ENCODE measurements around the gene LETMD1.

Gene LETMD1

DNA sequence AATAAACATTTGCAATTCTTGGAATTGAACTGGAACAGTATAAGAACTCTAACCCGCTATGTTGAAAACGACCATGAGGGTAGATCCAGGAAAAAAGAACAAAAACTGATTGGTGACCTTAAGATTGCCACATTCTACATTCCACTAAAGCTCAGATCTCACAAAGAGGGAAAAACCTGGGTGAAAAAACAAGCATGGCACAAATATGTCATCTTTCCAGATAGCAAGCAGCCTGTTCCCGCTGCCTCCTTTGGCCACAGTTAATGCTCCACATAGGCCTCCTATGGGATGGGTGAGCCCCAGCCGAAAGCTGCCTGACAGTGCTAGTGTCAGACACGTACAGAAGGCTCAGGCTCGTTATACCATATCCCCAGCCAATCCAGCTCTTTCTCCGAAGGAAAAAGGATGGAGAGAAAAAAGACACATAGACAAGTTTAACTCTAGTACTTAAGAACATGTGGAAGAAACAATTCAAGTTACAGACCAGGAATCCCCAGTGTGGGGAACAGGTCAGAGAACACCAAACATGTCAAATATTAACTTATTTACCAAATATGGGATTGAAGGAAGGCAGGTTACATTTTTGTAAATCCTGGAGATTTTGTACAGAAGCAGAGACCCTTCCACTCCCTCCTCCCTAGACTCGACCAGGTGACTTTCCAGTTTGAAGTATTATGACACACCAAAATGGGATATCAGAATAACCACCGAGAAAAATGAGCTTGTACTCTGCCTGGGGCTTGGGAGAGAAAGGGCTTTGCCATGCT is 14.7 kb downstream of the LETMD1 start:
- Histone ChIP-seq H3K9me3 (ENCODE audit: insufficient read depth, low read length, severe bottlenecking) (no peaks in the 10 kb centered on the region), H2AFZ (ENCODE audit: low read depth, low read length) (no peak overlapping the region), H3K4me2 (ENCODE audit: insufficient read depth, low read length) (no peak overlapping the region), H3K9ac (ENCODE audit: low read depth, low read length) (no peak overlapping the region), H3K27me3 (ENCODE audit: insufficient read depth, low read length, poor library complexity) (no peaks in the 10 kb centered on the region), H3K79me2 (ENCODE audit: insufficient read depth, low read length) (no peaks in the 10 kb centered on the region), H3K27ac (ENCODE audit: low read length) (no peak overlapping the region), H3K4me3 (ENCODE audit: low read depth in 1 of 2, low read length in 2 of 2) (no peak overlapping the region), H4K20me1 (ENCODE audit: insufficient read depth, low read length) (0 out of 2 replicates have a peak, but pooled peaks cover 6% of the 10 kb centered on the region), H3K36me3 (ENCODE audit: insufficient read depth, low read length) (peaks cover 90% of the 10 kb centered on the region), H3K4me1 (ENCODE audit: insufficient read depth, low read length) (no peaks in the 10 kb centered on the region)
- no peak for ATAC-seq (ENCODE audit: insufficient read depth, low read depth)
- TF ChIP-seq EZH2 (IDR thresholded peaks at IDR 0.05; ENCODE audit: borderline replicate concordance, low read depth, low read length, severe bottlenecking) = no peak
- TF ChIP-seq, protein P1, sequence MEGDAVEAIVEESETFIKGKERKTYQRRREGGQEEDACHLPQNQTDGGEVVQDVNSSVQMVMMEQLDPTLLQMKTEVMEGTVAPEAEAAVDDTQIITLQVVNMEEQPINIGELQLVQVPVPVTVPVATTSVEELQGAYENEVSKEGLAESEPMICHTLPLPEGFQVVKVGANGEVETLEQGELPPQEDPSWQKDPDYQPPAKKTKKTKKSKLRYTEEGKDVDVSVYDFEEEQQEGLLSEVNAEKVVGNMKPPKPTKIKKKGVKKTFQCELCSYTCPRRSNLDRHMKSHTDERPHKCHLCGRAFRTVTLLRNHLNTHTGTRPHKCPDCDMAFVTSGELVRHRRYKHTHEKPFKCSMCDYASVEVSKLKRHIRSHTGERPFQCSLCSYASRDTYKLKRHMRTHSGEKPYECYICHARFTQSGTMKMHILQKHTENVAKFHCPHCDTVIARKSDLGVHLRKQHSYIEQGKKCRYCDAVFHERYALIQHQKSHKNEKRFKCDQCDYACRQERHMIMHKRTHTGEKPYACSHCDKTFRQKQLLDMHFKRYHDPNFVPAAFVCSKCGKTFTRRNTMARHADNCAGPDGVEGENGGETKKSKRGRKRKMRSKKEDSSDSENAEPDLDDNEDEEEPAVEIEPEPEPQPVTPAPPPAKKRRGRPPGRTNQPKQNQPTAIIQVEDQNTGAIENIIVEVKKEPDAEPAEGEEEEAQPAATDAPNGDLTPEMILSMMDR (IDR thresholded peaks at IDR 0.05; ENCODE audit: borderline replicate concordance, extremely low read depth, low read length, poor library complexity, severe bottlenecking) = no peak
- DNase-seq = no peak

GRCh38 chr12:51065530-51065929 is 17.4 kb downstream of the LETMD1 start:
- Histone ChIP-seq H3K4me1 (ENCODE audit: insufficient read depth, low read length) (no peaks in the 10 kb centered on the region), H3K27me3 (ENCODE audit: insufficient read depth, low read length, poor library complexity) (no peaks in the 10 kb centered on the region), H3K79me2 (ENCODE audit: insufficient read depth, low read length) (no peaks in the 10 kb centered on the region), H4K20me1 (ENCODE audit: insufficient read depth, low read length) (0 out of 2 replicates have a peak, but pooled peaks cover 6% of the 10 kb centered on the region), H3K27ac (ENCODE audit: low read length) (no peak overlapping the region), H3K9me3 (ENCODE audit: insufficient read depth, low read length, severe bottlenecking) (no peaks in the 10 kb centered on the region), H3K4me2 (ENCODE audit: insufficient read depth, low read length) (no peak overlapping the region), H3K4me3 (ENCODE audit: low read depth in 1 of 2, low read length in 2 of 2) (no peak overlapping the region), H2AFZ (ENCODE audit: low read depth, low read length) (no peak overlapping the region), H3K9ac (ENCODE audit: low read depth, low read length) (no peak overlapping the region), H3K36me3 (ENCODE audit: insufficient read depth, low read length) (peaks cover 83% of the 10 kb centered on the region)
- no peak for DNase-seq
- TF ChIP-seq, protein P1 (IDR thresholded peaks at IDR 0.05; ENCODE audit: borderline replicate concordance, extremely low read depth, low read length, poor library complexity, severe bottlenecking) = no peak
- TF ChIP-seq EZH2 (IDR thresholded peaks at IDR 0.05; ENCODE audit: borderline replicate concordance, low read depth, low read length, severe bottlenecking) = no peak
- ATAC-seq (ENCODE audit: insufficient read depth, low read depth) = no peak

GRCh38 chr12:51067229-51067628 is 19.1 kb downstream of the LETMD1 start:
- H3K79me2 ChIP-seq (ENCODE audit: insufficient read depth, low read length) = no peaks in the 10 kb centered on the region
- peaks cover 84% of the 10 kb centered on the region for H3K36me3 ChIP-seq (ENCODE audit: insufficient read depth, low read length)
- H3K4me1 ChIP-seq (ENCODE audit: insufficient read depth, low read length) = no peaks in the 10 kb centered on the region
- H2AFZ ChIP-seq (ENCODE audit: low read depth, low read length) = no peak overlapping the region
- ATAC-seq (ENCODE audit: insufficient read depth, low read depth) = no peak
- TF ChIP-seq, protein P1 (IDR thresholded peaks at IDR 0.05; ENCODE audit: borderline replicate concordance, extremely low read depth, low read length, poor library complexity, severe bottlenecking) = no peak
- no peak for TF ChIP-seq EZH2 (IDR thresholded peaks at IDR 0.05; ENCODE audit: borderline replicate concordance, low read depth, low read length, severe bottlenecking)
- no peak overlapping the region for H3K27ac ChIP-seq (ENCODE audit: low read length)
- H3K4me3 ChIP-seq (ENCODE audit: low read depth in 1 of 2, low read length in 2 of 2) = no peak overlapping the region
- DNase-seq = no peak
- no peaks in the 10 kb centered on the region for H4K20me1 ChIP-seq (ENCODE audit: insufficient read depth, low read length)
- no peaks in the 10 kb centered on the region for H3K9me3 ChIP-seq (ENCODE audit: insufficient read depth, low read length, severe bottlenecking)
- H3K27me3 ChIP-seq (ENCODE audit: insufficient read depth, low read length, poor library complexity) = no peaks in the 10 kb centered on the region
- no peak overlapping the region for H3K4me2 ChIP-seq (ENCODE audit: insufficient read depth, low read length)
- H3K9ac ChIP-seq (ENCODE audit: low read depth, low read length) = no peak overlapping the region

Data from DND-41 (cell line).